Esophagus squamous epithelium (tissue), 4 donors: ENCODE data around the gene KDM4E.
"Not testable (repeated sequence)": the region's sequence is repeated elsewhere in the genome, so short reads cannot be mapped to it uniquely, and the experiment has no call there.

Experiments used
- CTCF ChIP-seq, 6 experiments: fragments of 450-650 bp in 4 of 6; fragments of 200-600 bp in 2 of 6; sonication (generic) in 2 of 6; IDR thresholded peaks; one replicate each; pipeline ENCODE4 v1.5.1; 2016 to 2019; ENCODE audit warnings: antibody characterized with exemption in 6 of 6, mild to moderate bottlenecking in 4 of 6, moderate library complexity in 4 of 6
- POLR2A ChIP-seq, 4 donors: fragments of 450-650 bp; IDR thresholded peaks; one replicate each; pipeline ENCODE4 v1.6.1; 2017; ENCODE audit warnings: antibody characterized with exemption in 4 of 4, mild to moderate bottlenecking in 4 of 4, moderate library complexity in 3 of 4

GRCh38 chr11:95021468-95021867, 3.6 kb upstream of the KDM4E start:
- TF ChIP-seq CTCF, POLR2A (IDR thresholded peaks at IDR 0.05): not testable (repeated sequence)
